ENCODE results near the gene PPTC7.

The PPTC7 gene

DNA sequence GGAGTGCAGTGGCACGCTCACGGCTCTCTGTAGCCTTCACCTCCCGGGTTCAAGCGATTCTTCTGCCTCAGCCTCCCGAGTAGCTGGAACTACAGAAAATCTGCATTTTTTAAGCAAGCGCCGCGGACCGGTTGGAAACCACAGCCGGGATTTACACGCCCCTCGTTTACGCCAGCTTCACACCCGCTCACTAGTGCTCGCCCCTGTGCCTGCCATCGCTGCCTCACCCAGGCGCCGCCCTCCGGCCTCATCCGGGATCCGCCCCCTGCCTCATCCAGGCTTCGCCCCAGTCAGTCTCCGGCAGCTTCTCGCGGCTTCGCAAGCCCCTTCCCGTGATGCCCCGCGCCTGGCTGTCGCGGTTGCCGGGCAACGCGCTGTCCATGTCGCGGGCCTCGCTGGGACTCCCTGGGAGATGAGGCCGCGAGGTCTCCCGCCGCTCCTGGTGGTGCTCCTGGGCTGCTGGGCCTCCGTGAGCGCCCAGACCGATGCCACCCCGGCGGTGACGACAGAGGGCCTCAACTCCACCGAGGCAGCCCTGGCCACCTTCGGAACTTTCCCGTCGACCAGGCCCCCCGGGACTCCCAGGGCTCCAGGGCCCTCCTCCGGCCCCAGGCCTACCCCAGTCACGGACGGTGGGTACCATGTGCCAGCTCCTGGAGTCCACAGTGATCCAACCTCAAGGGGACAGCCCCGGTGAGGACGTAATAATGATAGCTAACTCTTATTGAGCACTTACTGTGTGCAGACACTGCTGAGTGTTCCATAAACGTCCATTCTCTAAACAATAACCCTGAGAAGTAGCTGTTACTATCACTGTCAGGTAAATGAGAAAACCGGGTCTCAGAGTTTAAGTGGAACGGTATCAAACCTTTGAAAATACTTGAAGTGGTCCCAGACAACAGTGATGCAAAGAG, 30.9 kb upstream of the PPTC7 start, which contains the start of gene TCTN1:
TCTN1 (plus strand) TSS at position 359 of the 914 bp plus-strand sequence; CDS start at position 413, 54 bp downstream.
- Histone ChIP-seq H3K79me2 (ENCODE audit: insufficient read depth, low read length) (no peaks in the 10 kb centered on the region), H3K36me3 (ENCODE audit: insufficient read depth, low read length) (no peaks in the 10 kb centered on the region), H4K20me1 (ENCODE audit: insufficient read depth, low read length) (no peaks in the 10 kb centered on the region), H3K4me1 (ENCODE audit: insufficient read depth, low read length) (peaks cover 20% of the 10 kb centered on the region), H3K27ac (ENCODE audit: low read length) (peak within 1 kb of the TSS; percentile 80), H3K27me3 (ENCODE audit: insufficient read depth, low read length, poor library complexity) (no peaks in the 10 kb centered on the region), H3K9ac (ENCODE audit: low read depth, low read length) (peak within 1 kb of the TSS; percentile 65), H3K4me2 (ENCODE audit: insufficient read depth, low read length) (peak within 1 kb of the TSS; percentile 92), H3K4me3 (ENCODE audit: low read depth in 1 of 2, low read length in 2 of 2) (peak within 1 kb of the TSS; percentile 46 to 74; a peak in 3 of 4 replicates), H2AFZ (ENCODE audit: low read depth, low read length) (peak within 1 kb of the TSS; percentile 91), H3K9me3 (ENCODE audit: insufficient read depth, low read length, severe bottlenecking) (no peaks in the 10 kb centered on the region)
- DNase-seq, result peak; percentile 99
- TF ChIP-seq CTCF (IDR thresholded peaks at IDR 0.05; ENCODE audit: borderline replicate concordance, extremely low read depth, low read length, poor library complexity, severe bottlenecking), result no peak
- no peak for TF ChIP-seq EZH2 (IDR thresholded peaks at IDR 0.05; ENCODE audit: borderline replicate concordance, low read depth, low read length, severe bottlenecking)
- ATAC-seq (ENCODE audit: insufficient read depth, low read depth), result peak; percentile 100

DNA sequence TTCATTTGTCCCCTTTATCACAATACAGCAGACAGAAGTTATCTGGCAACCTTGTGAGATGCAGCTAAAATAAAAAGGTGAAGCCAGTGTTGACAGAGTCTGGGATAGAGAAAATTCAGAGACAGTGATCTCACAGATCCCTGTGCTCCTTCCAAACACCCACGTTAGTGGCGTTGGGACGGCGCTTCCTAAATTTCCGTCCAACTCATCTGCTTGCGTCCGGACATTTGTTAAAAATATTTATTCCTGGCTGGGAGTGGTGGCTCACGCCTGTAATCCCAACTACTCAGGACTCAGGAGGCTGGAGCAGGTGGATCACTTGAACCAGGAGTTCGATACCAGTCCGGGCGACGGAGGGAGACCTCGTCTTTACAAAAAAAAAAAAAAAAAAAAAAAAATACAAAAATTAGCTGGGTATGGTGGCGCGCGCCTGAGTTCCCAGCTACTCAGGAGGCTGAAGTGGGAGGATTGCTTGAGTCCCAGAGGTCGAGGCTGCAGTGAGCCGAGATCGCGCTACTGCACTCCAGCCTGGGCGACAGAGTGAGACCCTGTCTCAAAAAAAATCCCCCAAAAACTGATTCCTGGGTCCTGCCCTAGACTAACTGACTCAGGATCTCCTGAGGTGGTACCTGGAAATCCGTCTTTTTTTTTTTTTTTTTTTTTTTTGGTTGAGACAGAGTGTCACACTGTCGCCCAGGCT, 30.1 kb upstream of the PPTC7 start:
- Histone ChIP-seq H3K27me3 (ENCODE audit: insufficient read depth, low read length, poor library complexity) (no peaks in the 10 kb centered on the region), H3K9ac (ENCODE audit: low read depth, low read length) (peak overlapping the region; percentile 65), H3K9me3 (ENCODE audit: insufficient read depth, low read length, severe bottlenecking) (no peaks in the 10 kb centered on the region), H2AFZ (ENCODE audit: low read depth, low read length) (peak overlapping the region; percentile 91), H3K79me2 (ENCODE audit: insufficient read depth, low read length) (no peaks in the 10 kb centered on the region), H3K4me2 (ENCODE audit: insufficient read depth, low read length) (peak overlapping the region; percentile 92), H3K4me1 (ENCODE audit: insufficient read depth, low read length) (peaks cover 20% of the 10 kb centered on the region), H3K36me3 (ENCODE audit: insufficient read depth, low read length) (no peaks in the 10 kb centered on the region), H3K27ac (ENCODE audit: low read length) (peak overlapping the region; percentile 80), H4K20me1 (ENCODE audit: insufficient read depth, low read length) (no peaks in the 10 kb centered on the region), H3K4me3 (ENCODE audit: low read depth in 1 of 2, low read length in 2 of 2) (peak overlapping the region; percentile 46 to 74; a peak in 3 of 4 replicates)
- ATAC-seq (ENCODE audit: insufficient read depth, low read depth), result no peak
- TF ChIP-seq EZH2 (IDR thresholded peaks at IDR 0.05; ENCODE audit: borderline replicate concordance, low read depth, low read length, severe bottlenecking) (no peak), CTCF (IDR thresholded peaks at IDR 0.05; ENCODE audit: borderline replicate concordance, extremely low read depth, low read length, poor library complexity, severe bottlenecking) (no peak)
- no peak for DNase-seq

GRCh38 chr12:110606253-110606611, 23.1 kb upstream of the PPTC7 start:
- Histone ChIP-seq H3K9me3 (ENCODE audit: insufficient read depth, low read length, severe bottlenecking) (no peaks in the 10 kb centered on the region), H3K4me3 (ENCODE audit: low read depth in 1 of 2, low read length in 2 of 2) (peak overlapping the region in 1 of 2 experiments; percentile 45; a peak in 1 of 4 replicates), H3K79me2 (ENCODE audit: insufficient read depth, low read length) (no peaks in the 10 kb centered on the region), H2AFZ (ENCODE audit: low read depth, low read length) (peak overlapping the region; percentile 83), H3K36me3 (ENCODE audit: insufficient read depth, low read length) (no peaks in the 10 kb centered on the region), H4K20me1 (ENCODE audit: insufficient read depth, low read length) (no peaks in the 10 kb centered on the region), H3K4me2 (ENCODE audit: insufficient read depth, low read length) (peak overlapping the region; percentile 59), H3K27me3 (ENCODE audit: insufficient read depth, low read length, poor library complexity) (no peaks in the 10 kb centered on the region), H3K9ac (ENCODE audit: low read depth, low read length) (peak overlapping the region; percentile 44), H3K27ac (ENCODE audit: low read length) (peak overlapping the region; percentile 60; the same call in 1 of the 2 replicates), H3K4me1 (ENCODE audit: insufficient read depth, low read length) (peaks cover 13% of the 10 kb centered on the region)
- ATAC-seq (ENCODE audit: insufficient read depth, low read depth) (no peak), DNase-seq (no peak)
- TF ChIP-seq EZH2 (IDR thresholded peaks at IDR 0.05; ENCODE audit: borderline replicate concordance, low read depth, low read length, severe bottlenecking), result no peak
